Activated CD4-positive, alpha-beta memory T cell treated with anti-CD3 and anti-CD28 coated beads, Interleukin-2, amount 10 ng/mL, durations not matched to agents 7 days and 5 days (primary cell): ENCODE results near the gene ZNF891. TPM values are rescaled to one million over a fixed set of nuclear protein-coding genes. Genes with fewer than 3 reads are reported as not detected.

Experiments
- CTCF ChIA-PET: fragments of 350-600 bp; sonication (Branson Sonifier 250); formaldehyde crosslinking; loops from one replicate; lab custom pipeline; 2021; ENCODE audit warnings: antibody characterized with exemption, inconsistent platforms; lab: Charles Lee
- POLR2A ChIA-PET: fragments of 350-600 bp; sonication (Branson Sonifier 250); formaldehyde crosslinking; loops from one replicate; lab custom pipeline; 2021; ENCODE audit warnings: antibody characterized with exemption; lab: Charles Lee
- DNase-seq: peaks from one replicate; pipeline ENCODE4 v3.0.0-alpha.2; 2020
- H3K27ac Mint-ChIP-seq: one replicate; pipeline ENCODE4 v1.8.0; 2021; ENCODE audit warnings: mild to moderate bottlenecking, mixed read lengths
- H3K27me3 Mint-ChIP-seq: one replicate; pipeline ENCODE4 v1.8.0; 2021; ENCODE audit warnings: mixed read lengths
- H3K36me3 Mint-ChIP-seq: one replicate; pipeline ENCODE4 v1.8.0; 2021; ENCODE audit warnings: low read depth, mixed read lengths
- H3K4me1 Mint-ChIP-seq: one replicate; pipeline ENCODE4 v1.8.0; 2021; ENCODE audit warnings: mixed read lengths
- H3K4me3 Mint-ChIP-seq: one replicate; pipeline ENCODE4 v1.8.0; 2021; ENCODE audit warnings: mild to moderate bottlenecking, mixed read lengths
- H3K9me3 Mint-ChIP-seq: one replicate; pipeline ENCODE4 v1.8.0; 2021; ENCODE audit warnings: mixed read lengths
- total RNA-seq, 2 experiments: library from RNA; stranded (reverse); gene quantifications; one replicate each; pipeline ENCODE4 v1.2.3, GENCODE V29; 2021

The ZNF891 gene
- total RNA-seq, result 1 to 10 TPM; 1.6 TPM

DNA sequence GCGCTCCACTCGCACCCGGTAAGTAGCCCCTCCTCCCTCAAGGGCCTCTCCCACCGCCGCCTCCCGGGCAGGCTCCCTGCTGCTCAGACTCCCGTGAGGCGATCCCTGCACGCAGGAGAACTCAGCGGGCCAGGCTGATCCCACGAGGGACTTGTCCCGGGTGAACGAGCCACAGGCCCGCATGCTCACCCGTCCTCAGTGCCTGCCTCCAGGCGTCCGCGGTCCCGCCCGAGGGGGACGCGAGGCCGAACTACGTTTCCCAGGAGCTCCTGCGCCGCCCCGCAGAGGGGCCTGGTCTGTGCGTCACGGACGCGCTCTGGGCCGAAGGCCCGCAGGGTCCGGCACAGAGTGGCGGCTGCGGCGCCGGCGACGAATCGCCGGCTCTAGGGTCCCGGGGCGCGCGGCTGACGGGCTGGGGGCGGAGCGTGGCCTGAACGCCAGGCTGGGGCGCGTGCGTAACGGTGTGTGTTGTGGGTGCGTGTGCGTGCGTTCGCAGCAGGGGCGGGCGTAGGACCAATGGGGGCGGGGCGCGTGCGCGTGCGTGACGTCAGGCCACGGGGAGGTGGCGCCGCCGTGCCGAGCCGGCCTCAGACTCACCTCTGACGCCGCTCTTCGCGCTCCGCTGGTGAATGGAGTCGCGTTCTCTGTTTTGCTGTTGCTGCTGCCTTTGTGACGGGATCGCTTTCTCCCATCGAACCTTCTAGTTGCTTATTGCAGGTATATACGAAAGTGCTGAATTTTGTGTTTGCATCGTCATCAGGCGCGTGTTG, at the start of gene ZNF891, which contains the start of gene ZNF10:
Gene ZNF891 (minus strand): TSS at position 237 of the 770 bp plus-strand sequence. CDS start 8,356 bp downstream, outside the sequence.
Gene ZNF10 (plus strand): TSS at position 590 of the 770 bp plus-strand sequence. CDS start 13,866 bp downstream, outside the sequence.
- peak; percentile 96 for DNase-seq
- CTCF ChIA-PET, result interaction anchor here (0.6 to 1.5 kb wide), 7 partner anchors 9 to 226 kb away, joined by 3 to 6 read pairs (median 4); partner anchors contain the start of genes ZNF26 and ZNF268
- H3K36me3 Mint-ChIP-seq, result peaks cover 68% of the 10 kb centered on the region

GRCh38 chr12:133174901-133175300, 44.8 kb upstream of the ZNF891 start:
- H3K27ac Mint-ChIP-seq, result no peak overlapping the region
- H3K27me3 Mint-ChIP-seq, result no peaks in the 10 kb centered on the region
- no peaks in the 10 kb centered on the region for H3K4me1 Mint-ChIP-seq
- POLR2A ChIA-PET, result no interaction called here
- CTCF ChIA-PET, result no interaction called here
- no peak overlapping the region for H3K4me3 Mint-ChIP-seq
- peaks cover 13% of the 10 kb centered on the region for H3K36me3 Mint-ChIP-seq
- H3K9me3 Mint-ChIP-seq, result peaks cover 56% of the 10 kb centered on the region
- DNase-seq, result no peak

More for the DNA sequence above, at the start of gene ZNF891, which contains the start of gene ZNF10:
- H3K4me1 Mint-ChIP-seq, result peaks cover 27% of the 10 kb centered on the region
- POLR2A ChIA-PET, result interaction anchor here (0.6 to 1.9 kb wide), 11 partner anchors 8 to 243 kb away, joined by 3 to 10 read pairs (median 5); partner anchors contain the start of genes CHFR, ZNF140, ZNF26 and ZNF268
- peaks cover 45% of the 10 kb centered on the region for H3K9me3 Mint-ChIP-seq
- peak within 1 kb of the TSS; percentile 100 for H3K27ac Mint-ChIP-seq
- H3K4me3 Mint-ChIP-seq, result peak within 1 kb of the TSS; percentile 95
- no peaks in the 10 kb centered on the region for H3K27me3 Mint-ChIP-seq

- Mint-ChIP-seq H3K27ac (no peak overlapping the region), H3K36me3 (peaks cover 4% of the 10 kb centered on the region), H3K4me1 (no peaks in the 10 kb centered on the region), H3K4me3 (no peak overlapping the region), H3K9me3 (peaks cover 59% of the 10 kb centered on the region), H3K27me3 (no peaks in the 10 kb centered on the region)
- ChIA-PET POLR2A (no interaction called here), CTCF (no interaction called here)
- DNase-seq, result no peak
These were observed 42.4 kb upstream of the ZNF891 start for GRCh38 chr12:133172491-133172890.

DNA sequence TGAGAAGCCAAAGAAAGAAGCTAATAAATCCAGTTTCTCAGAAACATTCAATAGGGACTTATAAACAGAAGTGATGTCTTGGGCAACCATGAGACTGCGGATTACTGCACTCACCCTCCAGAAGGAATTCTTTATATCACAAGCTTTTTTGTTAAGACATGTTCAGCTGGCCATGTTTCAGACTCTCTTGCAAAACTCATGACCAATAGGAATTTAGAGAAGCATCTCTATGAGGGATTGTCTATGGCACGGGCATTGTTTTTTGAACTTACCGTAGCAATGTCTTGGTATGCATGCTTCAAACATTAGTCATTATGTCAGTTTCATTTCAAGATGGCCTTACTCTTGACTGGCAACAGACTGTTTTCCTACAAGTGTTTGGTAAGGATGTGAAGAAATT, 35.7 kb upstream of the ZNF891 start:
- ChIA-PET POLR2A (no interaction called here), CTCF (no interaction called here)
- no peak overlapping the region for H3K4me3 Mint-ChIP-seq
- no peaks in the 10 kb centered on the region for H3K4me1 Mint-ChIP-seq
- DNase-seq, result no peak
- no peaks in the 10 kb centered on the region for H3K36me3 Mint-ChIP-seq
- no peaks in the 10 kb centered on the region for H3K27me3 Mint-ChIP-seq
- H3K27ac Mint-ChIP-seq, result no peak overlapping the region
- peaks cover 51% of the 10 kb centered on the region for H3K9me3 Mint-ChIP-seq

GRCh38 chr12:133156125-133156690, 26.1 kb upstream of the ZNF891 start:
- peaks cover 54% of the 10 kb centered on the region for H3K36me3 Mint-ChIP-seq
- no peak overlapping the region for H3K4me3 Mint-ChIP-seq
- H3K9me3 Mint-ChIP-seq, result peaks cover 70% of the 10 kb centered on the region
- CTCF ChIA-PET, result no interaction called here
- DNase-seq, result no peak
- H3K27ac Mint-ChIP-seq, result no peak overlapping the region
- H3K4me1 Mint-ChIP-seq, result no peaks in the 10 kb centered on the region
- no peaks in the 10 kb centered on the region for H3K27me3 Mint-ChIP-seq
- POLR2A ChIA-PET, result interaction anchor here (0.8 kb wide), 1 partner anchor 26 kb away, joined by 3 read pairs; the partner anchor contains the start of genes ZNF10 and ZNF891

- ChIA-PET CTCF (no interaction called here), POLR2A (no interaction called here)
- peaks cover 62% of the 10 kb centered on the region for H3K36me3 Mint-ChIP-seq
- DNase-seq, result no peak
- no peak overlapping the region for H3K27ac Mint-ChIP-seq
- peaks cover 62% of the 10 kb centered on the region for H3K9me3 Mint-ChIP-seq
- H3K27me3 Mint-ChIP-seq, result no peaks in the 10 kb centered on the region
- H3K4me1 Mint-ChIP-seq, result no peaks in the 10 kb centered on the region
- H3K4me3 Mint-ChIP-seq, result no peak overlapping the region
These were observed 15.9 kb upstream of the ZNF891 start for GRCh38 chr12:133145981-133146380.

DNA sequence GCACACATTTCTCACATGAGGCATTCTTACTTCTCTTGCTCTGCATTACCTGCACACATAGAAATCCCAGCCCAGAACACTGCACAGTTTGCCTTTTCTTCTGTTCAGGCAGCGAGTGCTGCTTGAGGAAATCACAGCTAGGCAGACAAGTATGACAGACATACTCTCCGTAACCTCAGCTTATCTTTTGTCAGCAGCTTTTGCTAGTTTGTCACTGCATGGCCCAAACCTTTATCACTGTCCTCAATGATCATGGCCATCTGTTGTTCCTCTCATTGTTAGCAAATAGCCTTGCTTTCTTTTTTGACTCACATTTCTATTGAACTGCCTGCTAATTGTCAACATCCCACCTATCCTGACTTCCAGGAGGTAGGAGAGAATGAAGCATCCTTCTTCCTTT, 5.7 kb upstream of the ZNF891 start:
- H3K27ac Mint-ChIP-seq, result no peak overlapping the region
- peaks cover 10% of the 10 kb centered on the region for H3K4me1 Mint-ChIP-seq
- H3K4me3 Mint-ChIP-seq, result no peak overlapping the region
- H3K36me3 Mint-ChIP-seq, result peaks cover 74% of the 10 kb centered on the region
- ChIA-PET CTCF (no interaction called here), POLR2A (no interaction called here)
- no peaks in the 10 kb centered on the region for H3K27me3 Mint-ChIP-seq
- DNase-seq, result no peak
- peaks cover 68% of the 10 kb centered on the region for H3K9me3 Mint-ChIP-seq

GRCh38 chr12:133130808-133131128, 694 bp upstream of the ZNF891 start:
- CTCF ChIA-PET, result interaction anchor here (0.8 to 1.5 kb wide), 5 partner anchors 9 to 226 kb away, joined by 3 to 6 read pairs (median 5); partner anchors contain the start of genes ZNF26 and ZNF268
- Mint-ChIP-seq H3K36me3 (peaks cover 68% of the 10 kb centered on the region), H3K27me3 (no peaks in the 10 kb centered on the region), H3K4me1 (peaks cover 27% of the 10 kb centered on the region), H3K9me3 (peaks cover 44% of the 10 kb centered on the region), H3K4me3 (peak overlapping the region; percentile 95), H3K27ac (peak overlapping the region; percentile 100)
- no peak for DNase-seq
- POLR2A ChIA-PET, result interaction anchor here (0.6 to 1.9 kb wide), 9 partner anchors 9 to 243 kb away, joined by 3 to 10 read pairs (median 5); partner anchors contain the start of genes CHFR, ZNF140, ZNF26 and ZNF268

- DNase-seq, result no peak
- Mint-ChIP-seq H3K4me3 (peak overlapping the region; percentile 95), H3K4me1 (peaks cover 27% of the 10 kb centered on the region), H3K36me3 (peaks cover 67% of the 10 kb centered on the region), H3K27me3 (no peaks in the 10 kb centered on the region), H3K9me3 (peaks cover 47% of the 10 kb centered on the region), H3K27ac (peak overlapping the region; percentile 100)
- ChIA-PET CTCF (interaction anchor here (0.6 to 1.5 kb wide), 5 partner anchors 48 to 144 kb away, joined by 3 to 6 read pairs (median 4); partner anchors contain the start of genes ZNF26 and ZNF268), POLR2A (interaction anchor here (1.0 to 1.9 kb wide), 8 partner anchors 9 to 242 kb away, joined by 3 to 8 read pairs (median 5); partner anchors contain the start of genes CHFR, ZNF140, ZNF26 and ZNF84)
These were observed 571 bp downstream of the ZNF891 start for GRCh38 chr12:133129368-133130037.

- Mint-ChIP-seq H3K4me1 (peaks cover 11% of the 10 kb centered on the region), H3K9me3 (peaks cover 64% of the 10 kb centered on the region), H3K27ac (no peak overlapping the region), H3K27me3 (no peaks in the 10 kb centered on the region), H3K4me3 (no peak overlapping the region), H3K36me3 (peaks cover 71% of the 10 kb centered on the region)
- DNase-seq, result no peak
- POLR2A ChIA-PET, result no interaction called here
- CTCF ChIA-PET, result no interaction called here
These were observed 5.4 kb downstream of the ZNF891 start for GRCh38 chr12:133124674-133125073.

- ChIA-PET CTCF (interaction anchor here (1.4 kb wide), 1 partner anchor 10 kb away, joined by 4 read pairs; the partner anchor contains the start of genes ZNF10 and ZNF891), POLR2A (interaction anchor here (1.8 kb wide), 1 partner anchor 10 kb away, joined by 5 read pairs; the partner anchor contains the start of genes ZNF10 and ZNF891)
- DNase-seq, result no peak
- peaks cover 77% of the 10 kb centered on the region for H3K9me3 Mint-ChIP-seq
- no peaks in the 10 kb centered on the region for H3K4me1 Mint-ChIP-seq
- H3K27me3 Mint-ChIP-seq, result no peaks in the 10 kb centered on the region
- no peak overlapping the region for H3K4me3 Mint-ChIP-seq
- peaks cover 64% of the 10 kb centered on the region for H3K36me3 Mint-ChIP-seq
- no peak overlapping the region for H3K27ac Mint-ChIP-seq
These were observed 9.5 kb downstream of the ZNF891 start for GRCh38 chr12:133120385-133121191.

DNA sequence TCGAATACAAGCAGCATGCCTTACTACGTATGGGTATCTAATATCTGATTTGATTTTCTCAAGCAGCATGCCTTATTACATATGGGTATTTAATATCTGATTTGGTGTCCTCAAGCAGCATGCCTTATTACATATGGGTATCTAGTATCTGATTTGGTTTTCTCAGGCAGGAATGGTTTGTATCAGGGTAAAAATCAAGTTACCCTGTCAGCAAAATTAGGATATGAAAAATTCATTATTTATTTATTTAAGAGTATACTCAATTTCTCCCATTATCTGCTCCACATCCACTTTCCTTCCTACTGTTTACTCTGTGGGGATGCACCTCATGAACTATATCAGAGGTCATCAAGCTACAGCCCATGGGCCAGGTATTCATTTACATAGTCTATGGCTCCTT, 21.9 kb downstream of the ZNF891 start:
- POLR2A ChIA-PET, result no interaction called here
- Mint-ChIP-seq H3K27ac (no peak overlapping the region), H3K4me1 (no peaks in the 10 kb centered on the region), H3K27me3 (no peaks in the 10 kb centered on the region), H3K4me3 (no peak overlapping the region), H3K9me3 (peaks cover 76% of the 10 kb centered on the region), H3K36me3 (peaks cover 71% of the 10 kb centered on the region)
- DNase-seq, result no peak
- CTCF ChIA-PET, result no interaction called here
